K562 (cell line): ENCODE data around the gene NLGN4X. TPM values are rescaled to one million over a fixed set of nuclear protein-coding genes. Genes with fewer than 3 reads are reported as not detected.

Experiments
- ATAC-seq: fragments of 200-7000 bp; cut with Tn5 transposase; 3 replicates; pipeline ENCODE4 v1.9.1; 2020; ENCODE audit warnings: moderate library complexity
- BruUV-seq: library from RNA; stranded (reverse); fragments of 400-500 nt; replicated peaks from 2 replicates; lab custom pipeline; 2021; lab: Mats Ljungman, UMichigan
- CTCF ChIA-PET: fragments of 300-600 bp; formaldehyde crosslinking; extraction: SDS; loops from one replicate; lab custom pipeline; 2021; ENCODE audit warnings: low intra/inter-chr PET ratio; lab: Yijun Ruan, JAX
- POLR2A ChIA-PET: fragments of 300-600, 350-650 bp; sonication (Branson Sonifier 250); formaldehyde crosslinking; extraction: SDS; loops from one replicate; lab custom pipeline; 2021; ENCODE audit warnings: antibody characterized with exemption, inconsistent platforms; lab: Yijun Ruan, JAX
- DNase-seq, 4 experiments: peaks; one replicate each; pipeline versions ENCODE4 v3.0.0 to v3.0.0-alpha.2; 2011 to 2018; ENCODE audit warnings: low spot score in 3 of 4, mixed read lengths in 3 of 4; ENCODE audit errors: extremely low read depth in 1 of 4
- FAIRE-seq: peaks from 2 replicates; lab custom pipeline; 2011; peaks lifted over from hg19 to GRCh38; lab: Jason Lieb, UNC
- H2AFZ ChIP-seq: 2 replicates; pipeline ENCODE4 v1.6.0; 2011; ENCODE audit warnings: low read depth, low read length, control low read depth, inconsistent platforms
- H3K27ac ChIP-seq: fragments of 200-600 bp; 3 replicates; pipeline ENCODE4 v1.8.0; 2011; ENCODE audit warnings: low read depth, mild to moderate bottlenecking, control low read depth, inconsistent platforms, low read length, moderate library complexity, mixed read lengths; ENCODE audit errors: extremely low read depth
- H3K27me3 ChIP-seq, 2 experiments: fragments of 300-600 bp in 1 of 2; 2 replicates in 1 of 2; 3 replicates in 1 of 2; pipeline versions ENCODE4 v1.6.0 to v1.8.0; 2011; ENCODE audit warnings: inconsistent platforms in 2 of 2, low read length in 2 of 2, mild to moderate bottlenecking in 1 of 2, mixed read lengths in 1 of 2, moderate library complexity in 1 of 2; ENCODE audit not compliant: control insufficient read depth in 2 of 2, insufficient read depth in 2 of 2
- H3K36me3 ChIP-seq: fragments of 300-600 bp; 3 replicates; pipeline ENCODE4 v1.8.0; 2011; ENCODE audit warnings: mild to moderate bottlenecking, low read length, inconsistent platforms; ENCODE audit not compliant: control insufficient read depth, insufficient read depth
- H3K4me1 ChIP-seq, 2 experiments: fragments of 200-600 bp in 1 of 2; replicated peaks in 1 of 2; 2 replicates in 1 of 2; 3 replicates in 1 of 2; pipeline versions ENCODE4 v1.5.1 to v1.8.0; 2011; ENCODE audit warnings: inconsistent platforms in 2 of 2, low read length in 2 of 2, mild to moderate bottlenecking in 1 of 2, mixed read lengths in 1 of 2, moderate library complexity in 1 of 2; ENCODE audit not compliant: control insufficient read depth in 2 of 2, insufficient read depth in 2 of 2
- H3K4me2 ChIP-seq: 2 replicates; pipeline ENCODE4 v1.6.1; 2011; ENCODE audit warnings: low read length, control low read depth, inconsistent platforms, mixed read lengths; ENCODE audit not compliant: insufficient read depth
- H3K4me3 ChIP-seq: fragments of 200-600 bp; sonication (generic), shearing (Covaris generic); 2 replicates; pipeline ENCODE4 v1.5.1; 2016; ENCODE audit warnings: control low read depth, inconsistent platforms
- H3K79me2 ChIP-seq: fragments of 200-600 bp; 3 replicates; pipeline ENCODE4 v1.8.0; 2011; ENCODE audit warnings: low read length, inconsistent platforms; ENCODE audit not compliant: control insufficient read depth, insufficient read depth
- H3K9ac ChIP-seq, 2 experiments: 2 replicates each; pipeline versions ENCODE4 v1.6.0 to v1.6.1; 2011; ENCODE audit warnings: low read depth in 2 of 2, low read length in 2 of 2, control low read depth in 1 of 2, inconsistent platforms in 1 of 2, mild to moderate bottlenecking in 1 of 2, mixed read lengths in 1 of 2; ENCODE audit not compliant: insufficient read depth in 1 of 2
- H3K9me1 ChIP-seq: one replicate; pipeline ENCODE4 v1.6.0; 2011; ENCODE audit warnings: inconsistent platforms, mild to moderate bottlenecking, low read length, moderate library complexity; ENCODE audit not compliant: control insufficient read depth, insufficient read depth
- H3K9me3 ChIP-seq: replicated peaks from 2 replicates; pipeline ENCODE4 v1.5.1; 2011; ENCODE audit warnings: low read depth, low read length, inconsistent platforms; ENCODE audit not compliant: control insufficient read depth, insufficient read depth
- H4K20me1 ChIP-seq: replicated peaks from 2 replicates; pipeline ENCODE4 v1.6.1; 2011; ENCODE audit warnings: low read length, inconsistent platforms, mixed read lengths; ENCODE audit not compliant: control insufficient read depth, insufficient read depth
- DDX20 ChIP-seq: fragments of 450-650 bp; IDR thresholded peaks from 2 replicates; pipeline ENCODE4 v1.6.1; 2016; ENCODE audit warnings: missing genetic modification characterization, low read depth, mild to moderate bottlenecking, missing compliant biosample characterization, moderate library complexity
- EGR1 ChIP-seq: fragments of 450-650 bp; conservative IDR thresholded peaks from 2 replicates; pipeline ENCODE4 v1.6.1; 2017; ENCODE audit warnings: mild to moderate bottlenecking
- GTF2F1 ChIP-seq: IDR thresholded peaks from 2 replicates; pipeline ENCODE4 v1.6.1; 2011; ENCODE audit warnings: low read depth, low read length, improper control_type of control experiment
- HMG20B ChIP-seq: fragments of 250-450 bp; sonication (Bioruptor Pico); IDR thresholded peaks from 2 replicates; pipeline ENCODE4 v1.5.0; 2021; ENCODE audit warnings: mild to moderate bottlenecking
- IRF1 ChIP-seq: sonication (generic); formaldehyde crosslinking; IDR thresholded peaks from 2 replicates; pipeline ENCODE4 v1.8.0; 2022; ENCODE audit warnings: missing genetic modification reagents, mild to moderate bottlenecking, borderline replicate concordance
- L3MBTL2 ChIP-seq: fragments of 450-650 bp; IDR thresholded peaks from 2 replicates; pipeline ENCODE4 v1.6.1; 2016; ENCODE audit warnings: mild to moderate bottlenecking, moderate library complexity
- LARP7 ChIP-seq: fragments of 450-650 bp; IDR thresholded peaks from 2 replicates; pipeline ENCODE4 v1.6.1; 2016
- MAFF ChIP-seq: IDR thresholded peaks from 2 replicates; pipeline ENCODE4 v1.6.1; 2012; ENCODE audit warnings: low read length, improper control_type of control experiment
- MCM3 ChIP-seq: fragments of 450-650 bp; IDR thresholded peaks from 2 replicates; pipeline ENCODE4 v1.6.1; 2016
- MXI1 ChIP-seq: IDR thresholded peaks from 2 replicates; pipeline ENCODE4 v1.6.1; 2011; ENCODE audit warnings: low read depth, mild to moderate bottlenecking, improper control_type of control experiment, low read length
- NBN ChIP-seq: fragments of 450-650 bp; IDR thresholded peaks from 2 replicates; pipeline ENCODE4 v1.6.1; 2016; ENCODE audit warnings: low read depth, mild to moderate bottlenecking
- NCOA1 ChIP-seq: fragments of 450-650 bp; IDR thresholded peaks from 2 replicates; pipeline ENCODE4 v1.6.1; 2016; ENCODE audit warnings: low read depth
- PTTG1 ChIP-seq: fragments of 450-650 bp; IDR thresholded peaks from 2 replicates; pipeline ENCODE4 v1.6.1; 2016; ENCODE audit warnings: low read depth, mild to moderate bottlenecking, missing genetic modification characterization, missing compliant biosample characterization
- ZNF134 ChIP-seq: fragments of 250-450 bp; sonication (Bioruptor Pico); conservative IDR thresholded peaks from 2 replicates; pipeline ENCODE4 v1.4.0; 2020
- ZNF444 ChIP-seq: fragments of 250-450 bp; sonication (Bioruptor Pico); IDR thresholded peaks from 2 replicates; pipeline ENCODE4 v1.4.0; 2020; ENCODE audit warnings: mild to moderate bottlenecking, moderate library complexity
- WGBS: fragments of 100-300 bp; shearing (Covaris generic); methylation state at CpG from one replicate; pipeline ENCODE4 v1.1.6; 2016; ENCODE audit warnings: low coverage, mixed read lengths; ENCODE audit not compliant: insufficient coverage; ENCODE audit errors: missing lambda C conversion rate; 5-methylcytosine and 5-hydroxymethylcytosine counted together
- in situ Hi-C: fragments of 300-500 bp; cut with MboI; formaldehyde crosslinking; loops from 4 replicates; pipeline ENCODE4 v1.15.0; 2018; ENCODE audit warnings: inconsistent platforms, mixed read lengths
- intact Hi-C: fragments of 100-400 bp; cut with micrococcal nuclease; formaldehyde crosslinking; loops from 2 replicates; pipeline ENCODE4 v1.14.2; 2022
- polyA plus RNA-seq, 8 experiments: library from polyadenylated mRNA; depleted of rRNA in 4 of 8; stranded (reverse) in 5 of 8; unstranded in 3 of 8; fragments of >200 nt; fragmentation: Nextera tagmentation in 2 of 8; fragmentation: Illumina TruSeq in 1 of 8; extraction: Ambion mirVana in 2 of 8; extraction: Trizol in 1 of 8; gene quantifications; 2 replicates each; pipeline versions ENCODE4 v1.2.1 to v1.2.3, GENCODE V29; 2011 to 2014; ENCODE audit warnings: inconsistent platforms in 1 of 8, missing spikeins in 1 of 8
- total RNA-seq, 7 experiments: library from RNA; depleted of rRNA in 6 of 7; stranded (reverse); fragments of >200 nt in 6 of 7; fragmentation: Illumina TruSeq in 2 of 7; extraction: Trizol in 2 of 7; gene quantifications; 2 replicates each; pipeline versions ENCODE4 v1.2.1 to v1.2.3, GENCODE V29; 2011 to 2021; ENCODE audit warnings: low replicate concordance in 1 of 7

Gene NLGN4X
- total and polyA plus RNA-seq, 9 of the 15 experiments (the other 6 are each of a cell fraction or from before 2014, with no cell fraction given), result 0.07 TPM; not detected in 8

- H3K36me3 ChIP-seq, result no peaks in the 10 kb centered on the region
- 6% methylated on average over 2 of the region's 3 CpGs for WGBS
- H3K9me3 ChIP-seq, result no peaks in the 10 kb centered on the region
- DNase-seq, result no peak
- no peaks in the 10 kb centered on the region for H3K9me1 ChIP-seq
- FAIRE-seq, result no peak
- BruUV-seq, result no TSS peak
- H2AFZ ChIP-seq, result no peak overlapping the region
- intact Hi-C loops, result no loop called here
- H3K4me3 ChIP-seq, result no peak overlapping the region
- POLR2A ChIA-PET, result no interaction called here
- H3K4me1 ChIP-seq, result no peaks in the 10 kb centered on the region
- H3K27ac ChIP-seq, result no peak overlapping the region
- no peaks in the 10 kb centered on the region for H3K27me3 ChIP-seq
- no peak for ATAC-seq
- in situ Hi-C loops, result no loop called here
- H3K9ac ChIP-seq, result no peak overlapping the region
- no peaks in the 10 kb centered on the region for H4K20me1 ChIP-seq
- CTCF ChIA-PET, result no interaction called here
- TF ChIP-seq ZNF444 (CRISPR knock-in tag) (no peak), ZNF134 (no peak), IRF1 (CRISPR knock-in tag) (no peak), NCOA1 (no peak), LARP7 (no peak), GTF2F1 (no peak), MCM3 (no peak), DDX20 (tag) (no peak), MXI1 (no peak), PTTG1 (tag) (no peak), HMG20B (CRISPR knock-in tag) (no peak), MAFF (no peak), EGR1 (no peak), L3MBTL2 (no peak), NBN (no peak)
- H3K79me2 ChIP-seq, result no peaks in the 10 kb centered on the region
- no peak overlapping the region for H3K4me2 ChIP-seq
Observed at GRCh38 chrX:5870238-5870637, 358.4 kb downstream of the NLGN4X start.
